Left lung (tissue), 14 donors: ENCODE results near the gene MT1H. TPM values are rescaled to one million over a fixed set of nuclear protein-coding genes. Genes with fewer than 3 reads are reported as not detected.
"Not testable (repeated sequence)": the region's sequence is repeated elsewhere in the genome, so short reads cannot be mapped to it uniquely, and the experiment has no call there.

ENCODE experiments used
- ATAC-seq: fragments of 200-7000 bp; cut with Tn5 transposase; one replicate; pipeline ENCODE4 v1.9.1; 2020; ENCODE audit warnings: moderate library complexity
- DNase-seq, 4 donors: peaks; one replicate each; pipeline ENCODE4 v3.0.0-alpha.2; 2013 to 2020
- H3K27ac ChIP-seq, 2 donors: fragments of 200-600 bp; sonication (generic) in 1 of 2; one replicate each; pipeline versions ENCODE4 v1.5.0 to v1.8.0; 2020 to 2021
- H3K27me3 ChIP-seq, 2 donors: fragments of 200-600 bp; sonication (generic) in 1 of 2; one replicate each; pipeline versions ENCODE4 v1.5.0 to v1.8.0; 2020 to 2021
- H3K36me3 ChIP-seq, 2 donors: fragments of 200-600 bp; sonication (generic) in 1 of 2; one replicate each; pipeline versions ENCODE4 v1.5.0 to v1.8.0; 2020 to 2021
- H3K4me1 ChIP-seq, 2 donors: fragments of 200-600 bp; one replicate each; pipeline ENCODE4 v1.8.0; 2021
- H3K4me3 ChIP-seq, 2 donors: fragments of 200-600 bp; sonication (generic) in 1 of 2; one replicate each; pipeline versions ENCODE4 v1.5.0 to v1.8.0; 2020 to 2021; ENCODE audit warnings: mild to moderate bottlenecking in 1 of 2
- H3K9me3 ChIP-seq, 2 donors: fragments of 200-600 bp; sonication (generic) in 1 of 2; one replicate each; pipeline versions ENCODE4 v1.5.0 to v1.8.0; 2020 to 2021
- intact Hi-C, 2 donors: fragments of 100-400 bp; cut with DNase I; formaldehyde crosslinking; loops; one replicate each; pipeline versions ENCODE4 v1.11.2 to v1.14.2; 2022
- long read RNA-seq, 12 donors: library from polyadenylated mRNA in 2 of 12; unstranded in 2 of 12; transcript quantifications; one replicate each; pipeline ENCODE4 v2.0.0 and lab custom pipeline, GENCODE V29; 2019 to 2026
- polyA plus RNA-seq, 6 donors: library from polyadenylated mRNA; unstranded; fragments of 120-200 nt; gene quantifications; one replicate each; pipeline ENCODE4 v1.2.1, GENCODE V29; 2013; ENCODE audit not compliant: insufficient read length in 6 of 6
- total RNA-seq, 2 donors: library from RNA; stranded (reverse); fragmentation: NEBNext Ultra II Directional; extraction: Animal tissue kit (Norgen Biotek cat#: 25700); gene quantifications; one replicate each; pipeline ENCODE4 v1.2.1, GENCODE V29; 2021
- TF ChIP-seq, protein P1 (sequence below), 2 donors: fragments of 200-600 bp; sonication (generic) in 1 of 2; IDR thresholded peaks; one replicate each; pipeline versions ENCODE4 v1.5.0 to v1.8.0; 2021; ENCODE audit warnings: antibody characterized with exemption in 2 of 2
- donor health status: DM: no; HTN: yes; CAD: no.
- donor health status: DM: no; HTN: no; CAD: no.

The MT1H gene
- 1 to 10 TPM in 1 of 2 donors, not detected in 1; 2.3 TPM for total RNA-seq
- polyA plus RNA-seq, result 1 to 10 TPM in 3 of 6 donors, not detected in 3; 1.1 to 2.2 (median 2.1) TPM
- long read RNA-seq, donor 1, partial matches to known transcripts, result 0 of 1 reads
- long read RNA-seq, donor 1, other reads (novel, unspliced or antisense), result 0 of 1 reads
- long read RNA-seq, donor 2, partial matches to known transcripts, result 0 of 3 reads
- long read RNA-seq, donor 2, other reads (novel, unspliced or antisense), result 0 of 3 reads
- long read RNA-seq, donor 3, result 0 reads
- long read RNA-seq, donor 4, partial matches to known transcripts, result 0 of 1 reads
- long read RNA-seq, donor 4, other reads (novel, unspliced or antisense), result 0 of 1 reads
- long read RNA-seq, donor 5, partial matches to known transcripts, result 0 of 1 reads
- long read RNA-seq, donor 5, other reads (novel, unspliced or antisense), result 0 of 1 reads
- long read RNA-seq, donor 6, result 0 reads
- long read RNA-seq, donor 7, result 0 reads
- long read RNA-seq, donor 8, result 0 reads
- long read RNA-seq, donor 9, result 0 reads
- long read RNA-seq, donor 10, partial matches to known transcripts, result 0 of 2 reads
- long read RNA-seq, donor 10, other reads (novel, unspliced or antisense), result 0 of 2 reads
- long read RNA-seq, donor 11, result 0 reads
- long read RNA-seq, donor 12, result 0 reads

DNA sequence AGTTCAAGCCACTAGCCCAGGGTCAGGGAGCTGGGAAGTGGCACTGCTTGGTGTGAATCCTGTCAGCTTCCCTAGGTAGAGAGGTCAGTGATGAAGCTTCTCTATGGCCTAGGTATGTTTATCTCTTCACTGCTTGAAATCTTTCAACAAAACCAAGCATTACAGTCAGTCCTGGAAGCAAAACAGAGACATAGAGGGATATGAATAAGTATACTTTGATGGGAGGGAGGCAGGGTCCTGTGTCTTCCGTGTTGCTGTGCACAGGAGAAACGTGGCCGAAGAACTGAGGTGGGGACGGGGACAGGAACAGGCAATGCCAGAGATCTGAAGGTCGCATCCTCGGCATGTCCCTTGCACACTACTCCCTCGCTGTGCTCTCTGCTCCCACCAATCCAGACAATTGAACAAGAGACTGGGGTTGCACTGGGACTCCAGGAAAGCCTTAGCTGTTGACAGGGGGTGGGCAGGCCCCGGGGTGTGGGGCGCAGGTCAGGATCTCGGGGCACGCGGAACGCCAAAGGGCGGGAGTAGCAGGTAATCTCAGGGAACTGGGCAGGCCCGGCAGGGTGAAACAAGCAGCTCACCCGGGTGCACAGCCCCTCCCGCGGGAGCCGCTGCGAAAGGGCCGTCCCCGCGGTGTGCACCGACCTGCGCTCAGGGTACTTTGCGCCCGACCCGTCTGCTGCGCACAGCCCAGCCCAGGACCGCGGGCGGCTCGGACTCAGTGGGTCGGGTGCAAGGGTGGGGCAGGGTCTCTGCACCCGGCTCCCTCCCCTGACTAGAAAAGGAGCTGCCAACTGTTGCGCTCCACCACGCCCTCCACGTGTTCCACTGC, at the start of gene MT1H:
Gene MT1H, plus strand, starts transcription at position 810 of the 835 bp plus-strand sequence. CDS start 71 bp downstream, outside the sequence.
- Histone ChIP-seq H3K4me3 (no peak within 1 kb of the TSS), H3K9me3 (no peaks in the 10 kb centered on the region), H3K27me3 (peaks cover 30 to 98% of the 10 kb centered on the region in 2 donors), H3K4me1 (peaks cover 0 to 16% of the 10 kb centered on the region in 2 donors), H3K27ac (no peak within 1 kb of the TSS), H3K36me3 (no peaks in the 10 kb centered on the region)
- TF ChIP-seq, protein P1, sequence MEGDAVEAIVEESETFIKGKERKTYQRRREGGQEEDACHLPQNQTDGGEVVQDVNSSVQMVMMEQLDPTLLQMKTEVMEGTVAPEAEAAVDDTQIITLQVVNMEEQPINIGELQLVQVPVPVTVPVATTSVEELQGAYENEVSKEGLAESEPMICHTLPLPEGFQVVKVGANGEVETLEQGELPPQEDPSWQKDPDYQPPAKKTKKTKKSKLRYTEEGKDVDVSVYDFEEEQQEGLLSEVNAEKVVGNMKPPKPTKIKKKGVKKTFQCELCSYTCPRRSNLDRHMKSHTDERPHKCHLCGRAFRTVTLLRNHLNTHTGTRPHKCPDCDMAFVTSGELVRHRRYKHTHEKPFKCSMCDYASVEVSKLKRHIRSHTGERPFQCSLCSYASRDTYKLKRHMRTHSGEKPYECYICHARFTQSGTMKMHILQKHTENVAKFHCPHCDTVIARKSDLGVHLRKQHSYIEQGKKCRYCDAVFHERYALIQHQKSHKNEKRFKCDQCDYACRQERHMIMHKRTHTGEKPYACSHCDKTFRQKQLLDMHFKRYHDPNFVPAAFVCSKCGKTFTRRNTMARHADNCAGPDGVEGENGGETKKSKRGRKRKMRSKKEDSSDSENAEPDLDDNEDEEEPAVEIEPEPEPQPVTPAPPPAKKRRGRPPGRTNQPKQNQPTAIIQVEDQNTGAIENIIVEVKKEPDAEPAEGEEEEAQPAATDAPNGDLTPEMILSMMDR (IDR thresholded peaks at IDR 0.05), result no peak
- DNase-seq, result no peak
- intact Hi-C loops, result no loop called here
- no peak for ATAC-seq

DNA sequence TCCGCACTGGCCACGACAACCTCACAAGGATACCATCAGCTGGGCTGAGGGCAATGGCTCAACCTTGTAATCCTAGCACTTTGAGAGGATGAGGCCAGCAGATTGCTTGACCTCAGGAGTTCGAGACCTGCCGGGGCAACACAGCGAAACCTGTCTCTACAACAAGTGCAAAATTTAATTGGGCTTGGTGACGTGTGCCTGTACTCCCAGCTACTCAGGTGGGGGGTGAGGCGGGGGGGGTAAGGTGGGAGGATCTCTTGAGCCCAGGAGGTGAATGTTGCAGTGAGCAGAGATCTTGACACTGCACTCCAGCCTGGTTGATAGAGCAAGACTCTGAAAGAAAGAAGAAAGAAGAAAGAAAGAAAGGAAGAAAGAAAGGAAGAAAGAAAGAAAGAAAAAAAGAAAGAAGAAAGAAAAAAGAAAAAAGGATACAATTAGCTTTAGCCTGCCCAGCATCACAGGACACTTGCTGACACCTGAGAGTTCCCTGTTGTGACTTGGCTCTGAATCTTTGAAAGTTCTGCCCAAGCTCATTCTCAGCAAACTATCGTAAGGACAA, 49.2 kb upstream of the MT1H start:
- DNase-seq (no peak), ATAC-seq (no peak)
- Histone ChIP-seq H3K4me3 (no peak overlapping the region), H3K4me1 (peaks cover 0 to 21% of the 10 kb centered on the region in 2 donors), H3K27ac (no peak overlapping the region), H3K36me3 (no peaks in the 10 kb centered on the region), H3K27me3 (peaks cover 0 to 44% of the 10 kb centered on the region in 2 donors), H3K9me3 (no peaks in the 10 kb centered on the region)
- intact Hi-C loops, result no loop called here
- TF ChIP-seq, protein P1 (IDR thresholded peaks at IDR 0.05), result no peak

DNA sequence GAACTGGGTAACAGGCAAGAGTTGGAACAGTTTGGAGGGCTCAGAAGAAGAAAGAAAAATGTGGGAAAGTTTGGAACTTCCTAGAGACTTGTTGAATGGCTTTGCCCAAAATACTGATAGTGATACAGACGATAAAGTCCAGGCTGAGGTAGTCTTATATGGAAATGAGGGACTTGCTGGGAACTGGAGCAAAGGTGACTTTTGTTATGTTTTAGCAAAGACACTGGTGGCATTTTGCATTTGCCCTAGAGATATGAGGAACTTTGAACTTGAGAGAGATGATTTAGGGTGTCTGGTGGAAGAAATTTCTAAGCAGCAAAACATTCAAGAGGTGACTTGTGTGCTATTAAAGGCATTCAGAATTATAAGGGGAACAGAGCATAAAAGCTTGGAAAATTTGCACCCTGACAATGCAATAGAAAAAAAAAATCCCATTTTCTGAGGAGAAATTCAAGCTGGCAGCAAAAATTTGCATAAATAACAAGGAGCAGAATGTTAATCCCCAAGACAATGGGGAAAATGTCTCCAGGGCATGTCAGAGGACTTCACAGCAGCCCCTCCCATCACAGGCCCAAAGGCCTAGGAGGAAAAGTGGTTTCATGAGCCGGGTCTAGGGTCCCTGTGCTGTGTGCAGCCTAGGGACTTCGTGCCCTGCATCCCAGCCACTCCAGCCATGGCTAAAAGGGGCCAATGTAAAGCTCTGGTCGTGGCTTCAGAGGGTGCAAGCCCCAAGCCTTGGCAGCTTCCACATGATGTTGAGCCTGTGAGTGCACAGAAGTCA, 47.8 kb upstream of the MT1H start:
- peaks cover 5 to 32% of the 10 kb centered on the region in 2 donors for H3K4me1 ChIP-seq
- H3K9me3 ChIP-seq, intact Hi-C loops, ATAC-seq, H3K27ac ChIP-seq, H3K36me3 ChIP-seq, DNase-seq, H3K4me3 ChIP-seq: not testable (repeated sequence)
- H3K27me3 ChIP-seq, result peaks cover 0 to 54% of the 10 kb centered on the region in 2 donors

DNA sequence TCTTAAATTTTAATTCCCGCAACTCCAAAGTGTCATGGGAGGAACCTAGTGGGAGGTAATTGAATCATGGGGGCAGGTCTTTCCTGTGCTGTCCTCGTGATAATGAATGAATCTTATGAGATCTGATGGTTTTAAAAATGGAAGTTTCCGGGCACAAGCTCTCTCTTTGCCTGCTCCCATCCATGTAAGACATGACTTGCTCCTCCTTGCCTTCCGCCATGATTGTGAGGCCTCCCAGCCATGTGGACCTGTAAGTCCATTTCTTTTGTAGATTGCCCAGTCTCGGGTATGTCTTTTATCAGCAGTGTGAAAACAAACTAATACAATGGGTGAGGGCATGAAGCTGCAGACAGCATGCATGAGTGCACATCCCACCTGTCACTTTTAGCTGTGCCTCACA, 46.4 kb upstream of the MT1H start:
- peaks cover 0 to 54% of the 10 kb centered on the region in 2 donors for H3K27me3 ChIP-seq
- ATAC-seq, DNase-seq, H3K4me3 ChIP-seq, intact Hi-C loops, H3K9me3 ChIP-seq, H3K27ac ChIP-seq, H3K36me3 ChIP-seq: not testable (repeated sequence)
- H3K4me1 ChIP-seq, result peaks cover 5 to 23% of the 10 kb centered on the region in 2 donors

DNA sequence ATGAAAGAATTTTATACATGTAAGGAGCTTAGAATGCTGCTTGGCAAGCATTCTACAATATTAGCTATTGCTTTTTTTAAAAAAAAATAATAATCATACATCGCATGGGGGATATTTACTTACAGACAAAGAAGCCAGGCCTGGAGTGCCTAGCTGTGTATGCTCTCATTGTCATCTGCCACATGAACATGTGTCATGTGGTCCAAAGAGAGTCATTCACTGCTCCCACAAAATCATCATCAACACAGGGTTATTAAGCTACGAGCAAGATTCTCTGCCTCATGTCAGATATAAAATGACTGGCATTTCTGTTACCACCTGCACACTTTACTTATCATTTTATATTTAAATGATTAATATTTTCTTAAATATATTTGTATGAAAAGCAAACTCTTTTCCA, 46.0 kb upstream of the MT1H start:
- DNase-seq (no peak), ATAC-seq (no peak)
- intact Hi-C loops, result no loop called here
- Histone ChIP-seq H3K27ac (no peak overlapping the region), H3K9me3 (no peaks in the 10 kb centered on the region), H3K27me3 (peaks cover 0 to 51% of the 10 kb centered on the region in 2 donors), H3K4me3 (no peak overlapping the region), H3K36me3 (no peaks in the 10 kb centered on the region), H3K4me1 (peaks cover 5 to 23% of the 10 kb centered on the region in 2 donors)
- TF ChIP-seq, protein P1 (IDR thresholded peaks at IDR 0.05), result no peak
